ENCODE data around the gene FANK1. TPM values are rescaled to one million over a fixed set of nuclear protein-coding genes. Genes with fewer than 3 reads are reported as not detected.
"Not testable (repeated sequence)": the region's sequence is repeated elsewhere in the genome, so short reads cannot be mapped to it uniquely, and the experiment has no call there.

Gene FANK1
- total RNA-seq, 1 donor from 2014 or later = 12.5 TPM

DNA sequence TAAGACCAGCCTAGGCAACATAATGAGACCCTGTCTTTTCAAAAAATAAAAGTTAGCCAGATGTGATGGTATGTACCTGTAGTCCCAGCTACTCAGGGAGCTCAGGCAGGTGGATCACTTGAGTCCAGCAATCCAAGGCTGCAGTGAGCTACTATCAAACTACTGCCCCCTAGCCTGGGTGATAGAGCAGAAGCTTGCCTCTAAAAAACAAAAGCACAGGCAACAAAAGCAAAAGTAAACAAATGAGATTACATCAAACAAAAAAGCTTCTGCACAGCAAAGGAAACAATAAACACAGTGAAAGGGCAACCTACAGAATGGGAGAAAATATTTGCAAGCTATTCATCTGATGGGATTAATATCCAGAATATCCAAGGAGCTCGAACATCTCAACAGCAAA lies 65.4 kb downstream of the FANK1 start:
- Histone ChIP-seq H3K4me2 (no peak overlapping the region), H4K20me1 (ENCODE audit: low read depth) (no peaks in the 10 kb centered on the region), H2AFZ (replicated peaks) (no peak overlapping the region), H3K4me3 (no peak overlapping the region), H3K27ac (no peak overlapping the region), H3K4me1 (no peaks in the 10 kb centered on the region), H3F3A (ENCODE audit: low read depth) (no peaks in the 10 kb centered on the region), H3K27me3 (no peaks in the 10 kb centered on the region), H3K79me2 (ENCODE audit: low read depth) (no peaks in the 10 kb centered on the region), H3K9ac (no peak overlapping the region), H3K9me3 (ENCODE audit: low read depth) (no peaks in the 10 kb centered on the region), H3K36me3 (no peaks in the 10 kb centered on the region)
- DNase-seq (ENCODE audit: low spot score) = peak; percentile 24
- H3K27me3 Mint-ChIP-seq (ENCODE audit: insufficient read depth, low read depth) = no peaks in the 10 kb centered on the region
- TF ChIP-seq, protein P1, sequence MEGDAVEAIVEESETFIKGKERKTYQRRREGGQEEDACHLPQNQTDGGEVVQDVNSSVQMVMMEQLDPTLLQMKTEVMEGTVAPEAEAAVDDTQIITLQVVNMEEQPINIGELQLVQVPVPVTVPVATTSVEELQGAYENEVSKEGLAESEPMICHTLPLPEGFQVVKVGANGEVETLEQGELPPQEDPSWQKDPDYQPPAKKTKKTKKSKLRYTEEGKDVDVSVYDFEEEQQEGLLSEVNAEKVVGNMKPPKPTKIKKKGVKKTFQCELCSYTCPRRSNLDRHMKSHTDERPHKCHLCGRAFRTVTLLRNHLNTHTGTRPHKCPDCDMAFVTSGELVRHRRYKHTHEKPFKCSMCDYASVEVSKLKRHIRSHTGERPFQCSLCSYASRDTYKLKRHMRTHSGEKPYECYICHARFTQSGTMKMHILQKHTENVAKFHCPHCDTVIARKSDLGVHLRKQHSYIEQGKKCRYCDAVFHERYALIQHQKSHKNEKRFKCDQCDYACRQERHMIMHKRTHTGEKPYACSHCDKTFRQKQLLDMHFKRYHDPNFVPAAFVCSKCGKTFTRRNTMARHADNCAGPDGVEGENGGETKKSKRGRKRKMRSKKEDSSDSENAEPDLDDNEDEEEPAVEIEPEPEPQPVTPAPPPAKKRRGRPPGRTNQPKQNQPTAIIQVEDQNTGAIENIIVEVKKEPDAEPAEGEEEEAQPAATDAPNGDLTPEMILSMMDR (IDR thresholded peaks at IDR 0.05) = peak; percentile 15
- TF ChIP-seq EZH2 (IDR thresholded peaks at IDR 0.05) = no peak
- no peak overlapping the region for H3K27ac Mint-ChIP-seq
- H3K4me1 Mint-ChIP-seq = no peaks in the 10 kb centered on the region
- no peak overlapping the region for H3K4me3 Mint-ChIP-seq
- peaks cover 2% of the 10 kb centered on the region for H3K36me3 Mint-ChIP-seq
- H3K9me3 Mint-ChIP-seq = peaks cover 12% of the 10 kb centered on the region

- no peak overlapping the region for H3K27ac Mint-ChIP-seq
- no peak for DNase-seq (ENCODE audit: low spot score)
- no peaks in the 10 kb centered on the region for H3F3A ChIP-seq (ENCODE audit: low read depth)
- no peaks in the 10 kb centered on the region for H3K79me2 ChIP-seq (ENCODE audit: low read depth)
- no peak overlapping the region for H2AFZ ChIP-seq (replicated peaks)
- TF ChIP-seq, protein P1 (IDR thresholded peaks at IDR 0.05) = no peak
- H3K9ac ChIP-seq = no peak overlapping the region
- no peaks in the 10 kb centered on the region for H3K4me1 ChIP-seq
- H3K4me3 ChIP-seq = no peak overlapping the region
- H3K9me3 Mint-ChIP-seq = peaks cover 12% of the 10 kb centered on the region
- H3K4me1 Mint-ChIP-seq = no peaks in the 10 kb centered on the region
- no peaks in the 10 kb centered on the region for H3K27me3 Mint-ChIP-seq (ENCODE audit: insufficient read depth, low read depth)
- peaks cover 2% of the 10 kb centered on the region for H3K36me3 Mint-ChIP-seq
- H3K9me3 ChIP-seq (ENCODE audit: low read depth) = no peaks in the 10 kb centered on the region
- no peak overlapping the region for H3K27ac ChIP-seq
- no peaks in the 10 kb centered on the region for H4K20me1 ChIP-seq (ENCODE audit: low read depth)
- H3K4me3 Mint-ChIP-seq = no peak overlapping the region
- H3K4me2 ChIP-seq = no peak overlapping the region
- no peaks in the 10 kb centered on the region for H3K27me3 ChIP-seq
- H3K36me3 ChIP-seq = no peaks in the 10 kb centered on the region
These were observed 65.8 kb downstream of the FANK1 start for GRCh38 chr10:125962200-125962599.

DNA sequence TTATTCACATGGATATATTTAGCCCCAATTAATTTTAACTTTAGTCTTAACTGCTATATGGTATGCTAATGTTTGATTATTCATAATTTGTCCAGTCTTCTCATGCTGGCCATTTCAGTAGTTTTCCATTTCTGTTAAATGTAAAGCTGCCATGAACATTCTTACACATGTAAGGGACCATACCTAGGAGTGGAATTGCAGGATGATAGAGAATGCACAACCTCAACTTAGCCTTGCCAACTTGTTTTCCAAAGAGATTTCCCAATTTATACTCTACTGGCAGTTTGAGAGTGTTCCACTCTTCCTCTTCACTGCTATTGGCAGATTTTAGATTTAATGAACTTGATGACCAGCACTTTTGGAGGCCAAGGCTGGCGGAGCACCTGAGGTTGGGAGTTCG lies 68.2 kb downstream of the FANK1 start:
- Mint-ChIP-seq H3K36me3 (peaks cover 2% of the 10 kb centered on the region), H3K27me3 (ENCODE audit: insufficient read depth, low read depth) (no peaks in the 10 kb centered on the region), H3K9me3 (peaks cover 12% of the 10 kb centered on the region), H3K27ac (no peak overlapping the region), H3K4me3 (no peak overlapping the region), H3K4me1 (no peaks in the 10 kb centered on the region)
- H3F3A ChIP-seq (ENCODE audit: low read depth) = no peaks in the 10 kb centered on the region
- H3K36me3 ChIP-seq = peaks cover 6% of the 10 kb centered on the region
- no peaks in the 10 kb centered on the region for H3K4me1 ChIP-seq
- no peaks in the 10 kb centered on the region for H3K79me2 ChIP-seq (ENCODE audit: low read depth)
- H3K4me2 ChIP-seq = no peak overlapping the region
- no peaks in the 10 kb centered on the region for H4K20me1 ChIP-seq (ENCODE audit: low read depth)
- TF ChIP-seq EZH2 (IDR thresholded peaks at IDR 0.05) (no peak), EZH2phosphoT487 (IDR thresholded peaks at IDR 0.05) (no peak)
- TF ChIP-seq, protein P1 (IDR thresholded peaks at IDR 0.05) = no peak
- DNase-seq (ENCODE audit: low spot score) = no peak
- H3K9me3 ChIP-seq (ENCODE audit: low read depth) = no peaks in the 10 kb centered on the region
- no peak overlapping the region for H2AFZ ChIP-seq (replicated peaks)
- no peak overlapping the region for H3K9ac ChIP-seq
- H3K27ac ChIP-seq = no peak overlapping the region
- H3K4me3 ChIP-seq = no peak overlapping the region
- no peaks in the 10 kb centered on the region for H3K27me3 ChIP-seq

DNA sequence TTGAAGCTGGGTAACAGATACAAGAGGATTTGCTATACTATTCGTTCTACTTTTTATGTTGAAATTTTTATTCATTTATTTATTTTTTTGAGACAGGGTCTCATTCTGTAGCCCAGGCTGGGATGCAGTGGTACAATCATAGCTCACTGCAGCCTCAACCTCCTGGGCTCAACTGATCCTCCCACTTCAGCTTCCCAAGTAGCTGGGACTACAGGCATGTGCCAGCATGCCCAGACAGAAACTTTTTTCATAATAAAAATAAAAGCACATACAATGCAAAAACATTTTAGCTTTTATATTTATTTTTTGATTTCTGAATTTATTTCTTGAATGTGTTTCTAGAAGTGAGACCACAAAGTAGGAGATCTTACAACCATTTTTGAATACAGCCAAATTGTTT lies 71.2 kb downstream of the FANK1 start:
- Histone ChIP-seq H3K4me2 (no peak overlapping the region), H3K27ac (no peak overlapping the region), H3K27me3 (no peaks in the 10 kb centered on the region), H3K4me1 (no peaks in the 10 kb centered on the region), H4K20me1 (ENCODE audit: low read depth) (no peaks in the 10 kb centered on the region), H3K9me3 (ENCODE audit: low read depth) (no peaks in the 10 kb centered on the region), H3K36me3 (peaks cover 6% of the 10 kb centered on the region), H3K79me2 (ENCODE audit: low read depth) (no peaks in the 10 kb centered on the region), H2AFZ (replicated peaks) (no peak overlapping the region), H3F3A (ENCODE audit: low read depth) (no peaks in the 10 kb centered on the region), H3K9ac (no peak overlapping the region), H3K4me3 (no peak overlapping the region)
- Mint-ChIP-seq H3K9me3 (peaks cover 12% of the 10 kb centered on the region), H3K27me3 (ENCODE audit: insufficient read depth, low read depth) (no peaks in the 10 kb centered on the region), H3K4me1 (no peaks in the 10 kb centered on the region), H3K4me3 (no peak overlapping the region), H3K27ac (no peak overlapping the region), H3K36me3 (peaks cover 7% of the 10 kb centered on the region)
- TF ChIP-seq, protein P1 (IDR thresholded peaks at IDR 0.05) = no peak
- TF ChIP-seq EZH2 (IDR thresholded peaks at IDR 0.05) (no peak), EZH2phosphoT487 (IDR thresholded peaks at IDR 0.05) (no peak)
- no peak for DNase-seq (ENCODE audit: low spot score)

GRCh38 chr10:125970077-125970630 lies 73.8 kb downstream of the FANK1 start:
- H3F3A ChIP-seq (ENCODE audit: low read depth); DNase-seq (ENCODE audit: low spot score); H3K4me1 Mint-ChIP-seq; H3K4me3 Mint-ChIP-seq; H3K4me1 ChIP-seq; H3K27ac ChIP-seq; H3K27me3 ChIP-seq; H3K79me2 ChIP-seq (ENCODE audit: low read depth); H4K20me1 ChIP-seq (ENCODE audit: low read depth); H3K36me3 ChIP-seq; H3K4me3 ChIP-seq; H2AFZ ChIP-seq (replicated peaks); H3K9me3 ChIP-seq (ENCODE audit: low read depth); H3K9ac ChIP-seq; H3K36me3 Mint-ChIP-seq; H3K27ac Mint-ChIP-seq; H3K4me2 ChIP-seq; H3K27me3 Mint-ChIP-seq (ENCODE audit: insufficient read depth, low read depth): not testable (repeated sequence)
- H3K9me3 Mint-ChIP-seq = peaks cover 11% of the 10 kb centered on the region

All from neural progenitor cell (in vitro differentiated cells).